Stimulated activated CD4-positive, alpha-beta T cell treated with anti-CD3 and anti-CD28 coated beads, TNF-alpha, amount 100 ng/mL, for 4 hours (primary cell): ENCODE data around the gene NEK7.
"Not testable (repeated sequence)": the region's sequence is repeated elsewhere in the genome, so short reads cannot be mapped to it uniquely, and the experiment has no call there.

Experiments used
- DNase-seq, 3 experiments: peaks; one replicate each; pipeline ENCODE4 v3.0.0-alpha.2; 2020; ENCODE audit warnings: low read depth in 3 of 3

Gene NEK7

DNA sequence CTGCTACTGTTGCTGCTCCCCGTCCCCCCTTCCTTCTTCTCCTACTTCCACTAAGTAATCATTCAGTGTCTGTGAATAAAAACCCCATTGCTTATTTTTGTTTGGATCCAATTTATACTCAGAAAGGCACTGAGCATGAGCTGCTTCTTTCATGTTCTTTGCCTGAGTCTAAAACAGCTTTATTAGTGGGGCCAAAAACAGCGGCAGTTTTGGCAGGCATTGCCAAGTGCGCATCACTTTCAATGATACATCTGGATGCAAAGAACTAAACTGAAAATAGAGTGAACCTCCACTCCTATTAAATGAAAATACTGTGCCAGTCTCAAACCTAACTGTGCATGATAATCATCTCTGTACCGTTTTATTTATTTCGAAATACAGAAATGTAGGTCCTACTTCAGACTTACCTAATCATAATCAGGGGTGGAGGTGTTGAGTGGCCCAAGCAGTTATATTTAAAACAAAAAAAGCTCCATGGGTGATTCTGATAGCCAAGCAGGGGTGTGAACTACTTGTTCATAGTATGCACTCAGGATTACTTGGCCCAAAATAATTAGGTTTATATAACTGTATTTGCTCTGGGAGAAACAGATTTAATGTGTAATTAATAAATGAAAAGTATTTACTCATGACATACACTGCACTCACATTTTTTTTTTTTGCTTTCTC is 48.4 kb downstream of the NEK7 start:
- DNase-seq: no peak

- no peak for DNase-seq
Measured at GRCh38 chr1:198206292-198206691, 49.5 kb downstream of the NEK7 start.

DNA sequence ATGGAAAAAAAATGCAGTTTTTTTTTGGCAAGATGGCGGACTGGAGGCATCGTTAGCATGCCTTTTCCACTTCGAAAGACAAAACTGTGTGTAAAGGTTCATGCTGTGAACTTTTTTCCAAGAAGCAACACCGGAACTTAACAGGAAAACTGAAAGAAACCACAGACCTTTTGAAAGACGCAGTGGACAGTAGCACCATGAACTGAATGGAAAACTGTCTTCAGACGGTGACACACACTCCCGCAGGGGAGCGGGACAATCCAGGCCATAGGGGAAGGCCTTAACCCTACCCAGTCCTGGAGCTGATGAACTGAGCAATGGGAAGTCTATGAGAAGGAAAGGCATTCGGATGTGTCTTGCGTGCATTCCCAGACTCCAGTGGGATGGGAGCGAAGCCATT is 54.9 kb downstream of the NEK7 start:
- no peak for DNase-seq

- DNase-seq: no peak
Measured at GRCh38 chr1:198212126-198212525, 55.3 kb downstream of the NEK7 start.

GRCh38 chr1:198212675-198213074 is 55.9 kb downstream of the NEK7 start:
- DNase-seq: no peak

DNA sequence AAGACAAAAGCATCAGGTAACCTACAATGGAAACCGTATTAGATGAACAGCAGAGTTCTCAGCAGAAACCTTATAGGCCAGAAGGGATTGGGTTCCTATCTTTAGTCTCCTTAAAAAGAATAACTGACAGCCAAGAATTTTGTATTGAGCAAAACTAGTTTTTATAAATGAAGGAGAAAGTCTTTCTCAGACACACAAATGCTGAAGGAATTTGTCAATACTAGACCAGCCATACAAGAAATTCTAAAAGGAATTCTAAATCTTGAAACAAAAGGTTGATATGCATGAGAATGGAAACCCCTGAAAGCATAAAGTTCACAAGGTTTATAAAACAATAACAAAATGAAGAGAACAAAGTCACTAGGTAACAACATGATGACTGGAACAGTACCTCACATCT is 58.1 kb downstream of the NEK7 start:
- no peak for DNase-seq

DNA sequence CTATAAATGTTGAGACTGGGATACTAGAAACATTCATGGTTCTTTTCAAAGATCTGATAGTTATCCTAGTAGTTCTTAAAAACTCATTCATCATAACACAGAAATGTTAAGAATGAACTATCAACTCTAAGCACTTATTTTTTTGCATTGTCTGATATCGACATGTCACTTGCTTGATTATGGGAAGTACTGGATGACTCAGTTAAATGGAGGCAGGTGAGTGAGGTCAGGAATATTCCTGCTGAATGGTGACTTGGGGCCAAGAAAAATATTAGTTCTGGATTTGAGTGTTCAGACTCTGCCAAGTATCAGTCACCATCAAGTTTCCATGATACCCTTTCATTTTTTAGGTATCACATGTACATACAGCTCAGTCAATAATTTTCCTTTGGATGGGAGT is 63.6 kb downstream of the NEK7 start:
- no peak for DNase-seq

DNA sequence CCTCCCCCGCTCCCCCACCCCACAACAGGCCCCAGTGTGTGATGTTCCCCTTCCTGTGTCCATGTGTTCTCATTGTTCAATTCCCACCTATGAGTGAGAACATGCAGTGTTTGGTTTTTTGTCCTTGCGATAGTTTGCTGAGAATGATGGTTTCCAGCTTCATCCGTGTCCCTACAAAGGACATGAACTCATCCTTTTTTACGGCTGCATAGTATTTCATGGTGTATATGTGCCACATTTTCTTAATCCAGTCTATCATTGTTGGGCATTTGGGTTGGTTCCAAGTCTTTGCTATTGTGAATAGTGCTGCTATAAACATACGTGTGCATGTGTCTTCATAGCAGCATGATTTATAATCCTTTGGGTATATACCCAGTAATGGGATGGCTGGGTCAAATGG is 70.2 kb downstream of the NEK7 start:
- DNase-seq: not testable (repeated sequence)

DNA sequence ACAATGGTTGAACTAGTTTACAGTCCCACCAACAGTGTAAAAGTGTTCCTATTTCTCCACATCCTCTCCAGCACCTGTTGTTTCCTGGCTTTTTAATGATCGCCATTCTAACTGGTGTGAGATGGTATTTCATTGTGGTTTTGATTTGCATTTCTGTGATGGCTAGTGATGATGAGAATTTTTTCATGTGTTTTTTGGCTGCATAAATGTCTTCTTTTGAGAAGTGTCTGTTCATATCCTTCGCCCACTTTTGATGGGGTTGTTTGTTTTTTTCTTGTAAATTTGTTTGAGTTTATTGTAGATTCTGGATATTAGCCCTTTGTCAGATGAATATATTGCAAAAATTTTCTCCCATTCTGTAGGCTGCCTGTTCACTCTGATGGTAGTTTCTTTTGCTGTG is 70.7 kb downstream of the NEK7 start:
- not testable (repeated sequence) for DNase-seq

GRCh38 chr1:198228925-198229324 is 72.1 kb downstream of the NEK7 start:
- DNase-seq: no peak

DNA sequence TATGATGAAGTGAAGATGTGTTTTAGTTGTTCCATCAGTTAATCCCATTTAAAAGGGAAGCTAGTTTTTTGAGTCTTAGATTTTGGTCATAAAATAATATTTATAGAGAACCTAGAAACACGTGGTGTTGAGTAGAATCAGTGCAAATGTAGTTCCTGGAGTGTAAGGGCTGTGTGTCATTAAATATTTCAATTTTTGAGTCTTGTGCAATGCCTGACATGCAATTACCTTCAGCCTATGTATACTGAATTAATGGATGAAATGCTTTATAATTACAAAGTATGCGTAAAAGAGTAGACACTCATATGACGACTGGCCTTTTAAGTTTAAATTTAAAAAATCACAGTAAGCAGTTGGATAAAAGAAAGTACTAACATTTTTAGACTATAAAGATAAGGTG is 75.0 kb downstream of the NEK7 start:
- DNase-seq: no peak

GRCh38 chr1:198232378-198232777 is 75.6 kb downstream of the NEK7 start:
- no peak for DNase-seq

DNA sequence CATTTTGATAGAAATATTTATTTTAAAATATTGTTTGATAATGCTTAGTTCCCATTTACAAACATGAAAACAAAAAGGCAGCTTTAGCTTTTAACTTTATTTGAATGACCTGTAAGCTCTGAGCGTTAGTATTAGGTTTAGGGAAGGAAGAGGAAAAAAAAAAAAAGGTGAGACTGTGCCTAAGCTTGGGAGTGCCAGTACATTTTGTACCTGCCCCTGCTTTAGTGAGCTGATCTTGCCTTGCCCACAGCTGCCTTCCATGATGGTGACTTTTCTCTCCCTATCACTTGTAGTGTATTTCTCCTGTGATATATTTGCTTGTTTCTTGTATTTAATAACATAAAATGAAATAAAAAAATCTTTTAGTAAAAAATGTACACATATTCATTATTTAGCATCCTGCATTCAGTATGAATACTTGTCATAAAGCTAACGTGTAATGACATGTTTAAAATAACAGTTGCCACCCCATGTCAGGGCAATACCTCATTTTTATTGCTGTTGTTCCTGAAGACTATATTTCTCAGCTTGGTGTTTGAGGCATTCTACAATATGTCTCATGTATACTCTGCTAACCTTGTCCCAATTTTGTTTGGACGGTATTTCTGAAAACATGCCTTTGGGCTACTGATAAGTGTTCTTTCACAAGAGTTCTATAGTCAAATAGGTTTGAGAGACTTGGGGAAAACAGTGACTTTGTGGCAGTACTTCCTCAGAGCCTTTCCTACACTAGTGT is 76.3 kb downstream of the NEK7 start:
- DNase-seq: no peak

DNA sequence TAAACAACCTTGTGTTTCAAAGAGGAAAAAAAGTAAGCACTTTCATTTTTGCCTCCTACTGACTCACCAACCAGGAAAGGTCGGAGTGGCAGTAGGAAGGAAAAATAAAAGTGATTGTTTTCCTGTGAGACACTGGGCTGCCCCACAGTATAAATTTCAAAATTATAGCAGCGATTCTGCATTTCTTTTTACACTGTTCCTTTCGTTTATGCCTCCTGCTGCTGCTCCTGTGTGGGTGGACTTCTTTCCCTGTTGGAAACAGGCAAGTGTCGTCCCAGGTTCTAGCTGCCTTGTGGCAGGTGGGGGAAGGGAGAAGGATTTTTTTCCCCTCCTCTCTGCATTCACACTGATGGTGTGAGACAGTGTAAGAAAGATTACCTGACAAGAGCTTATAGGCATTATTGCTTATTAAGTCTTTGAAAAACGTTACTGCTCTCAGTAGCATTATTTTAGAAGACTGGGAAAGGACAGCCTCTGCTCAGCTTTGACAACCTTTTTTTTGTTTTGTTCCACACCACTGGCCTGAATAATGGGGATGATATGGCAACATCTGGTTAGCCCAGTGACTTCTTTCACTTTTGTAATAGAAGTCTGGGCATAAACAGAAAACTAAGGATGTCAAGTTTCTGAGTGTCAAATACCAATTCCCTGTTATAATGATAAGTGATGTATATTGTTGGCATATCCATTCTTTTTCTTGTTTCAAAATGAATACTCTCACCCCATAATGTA is 77.9 kb downstream of the NEK7 start:
- no peak for DNase-seq

GRCh38 chr1:198238121-198238520 is 81.3 kb downstream of the NEK7 start:
- DNase-seq: no peak

- DNase-seq: no peak
Measured at GRCh38 chr1:198241553-198241952, 84.8 kb downstream of the NEK7 start.

- no peak for DNase-seq
Measured at GRCh38 chr1:198244772-198245171, 88.0 kb downstream of the NEK7 start.

DNA sequence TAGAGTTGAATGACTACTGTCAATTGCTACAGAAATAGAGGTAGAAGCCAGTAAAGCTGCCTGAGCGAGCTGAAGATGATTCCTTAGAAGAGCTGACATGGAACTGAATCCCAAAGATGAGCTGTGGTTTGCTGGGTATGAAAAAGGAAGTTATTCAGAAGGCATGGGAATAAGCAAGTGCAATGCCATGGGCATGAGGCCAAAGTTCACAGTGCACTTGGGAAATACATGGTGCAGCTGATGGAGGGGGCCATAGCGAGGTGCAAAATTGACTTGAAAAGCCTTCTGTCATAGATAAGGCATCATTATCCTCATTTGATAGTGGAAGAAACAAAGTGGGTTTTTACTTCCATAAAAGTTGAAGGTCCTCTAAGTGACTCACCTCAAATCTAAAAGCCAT is 88.6 kb downstream of the NEK7 start:
- DNase-seq: no peak

GRCh38 chr1:198246337-198246736 is 89.5 kb downstream of the NEK7 start:
- DNase-seq: no peak

GRCh38 chr1:198253259-198253658 is 96.5 kb downstream of the NEK7 start:
- no peak for DNase-seq

GRCh38 chr1:198253668-198254067 is 96.9 kb downstream of the NEK7 start:
- DNase-seq: no peak

DNA sequence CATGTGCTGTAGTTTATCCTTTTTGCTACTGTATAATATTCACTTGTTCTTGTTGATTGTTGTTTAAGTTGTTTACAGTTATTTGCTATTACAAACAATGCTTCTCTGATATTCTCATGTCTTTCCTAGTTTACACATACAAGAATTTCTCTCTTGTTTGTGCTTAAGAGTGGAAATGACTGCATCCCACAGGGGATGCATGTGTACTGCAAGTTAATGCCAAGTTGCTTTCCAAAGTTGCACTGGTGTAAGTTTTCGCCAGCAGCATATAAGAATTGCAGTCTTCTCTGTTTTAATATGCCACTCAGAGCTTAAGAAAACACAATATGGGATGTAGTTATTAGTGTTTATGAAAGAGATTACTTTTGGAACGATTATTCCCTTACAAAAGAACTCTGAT is 97.7 kb downstream of the NEK7 start:
- DNase-seq: no peak

GRCh38 chr1:198254948-198255347 is 98.2 kb downstream of the NEK7 start:
- DNase-seq: no peak
